Astrocyte of the spinal cord (primary cell): ENCODE data around the gene TMEM245.

ENCODE experiments used
- DNase-seq: peaks from one replicate; pipeline ENCODE4 v3.0.0; 2011; ENCODE audit warnings: low read depth, low spot score
- H3K4me3 ChIP-seq: 2 replicates; pipeline ENCODE4 v1.5.1; 2011; ENCODE audit warnings: low read depth, mild to moderate bottlenecking, low read length, moderate library complexity
- in situ Hi-C: cut with HindIII; loops from 2 replicates; pipeline ENCODE4 v1.10.0; 2017; ENCODE audit warnings: low sequenced_read_pairs
- TF ChIP-seq, protein P1 (sequence below): IDR thresholded peaks from 2 replicates; pipeline ENCODE4 v1.5.1; 2012; ENCODE audit warnings: low read depth, mild to moderate bottlenecking, low read length, inconsistent platforms

Gene TMEM245

DNA sequence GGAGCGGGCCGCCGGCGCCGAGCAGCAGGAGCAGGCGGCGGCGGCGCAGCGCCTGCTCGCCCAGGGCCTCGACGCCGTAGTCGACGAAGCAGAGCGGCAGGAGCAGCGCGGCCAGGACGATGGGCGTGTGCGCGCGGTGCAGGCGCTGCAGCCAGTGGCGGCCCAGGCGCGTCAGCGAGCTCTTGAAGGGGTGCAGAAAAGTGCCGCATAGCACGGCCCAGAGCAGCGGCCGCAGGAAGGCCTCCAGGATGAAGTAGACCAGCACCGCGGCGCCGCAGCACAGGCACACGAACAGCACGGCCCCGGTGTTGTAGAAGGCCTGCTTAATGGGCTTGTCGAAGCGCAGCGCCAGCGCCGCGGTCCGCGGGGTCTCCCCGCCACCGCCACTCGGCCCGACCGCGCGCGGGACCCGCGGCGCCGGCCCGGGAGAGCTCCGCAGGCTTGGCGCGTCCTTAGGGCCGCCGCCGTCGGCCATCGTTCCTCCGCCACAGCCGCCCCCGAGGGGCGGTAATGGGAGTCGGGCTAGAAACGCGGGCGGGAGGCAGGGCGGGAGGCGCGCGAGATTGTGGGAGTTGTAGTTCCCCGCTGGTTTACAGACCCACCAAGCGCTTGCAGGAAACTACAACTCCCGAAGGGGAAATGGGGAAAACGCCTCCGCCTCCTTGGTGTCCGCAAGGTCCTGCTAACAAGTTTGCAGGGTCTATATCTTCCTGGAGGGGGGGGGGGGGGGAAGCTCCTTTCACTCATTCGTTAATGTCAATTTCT lies at the start of gene TMEM245:
Gene TMEM245, minus strand, starts transcription at position 509 of the 765 bp plus-strand sequence. Its CDS starts 34 bp downstream, at position 475.
- TF ChIP-seq, protein P1, sequence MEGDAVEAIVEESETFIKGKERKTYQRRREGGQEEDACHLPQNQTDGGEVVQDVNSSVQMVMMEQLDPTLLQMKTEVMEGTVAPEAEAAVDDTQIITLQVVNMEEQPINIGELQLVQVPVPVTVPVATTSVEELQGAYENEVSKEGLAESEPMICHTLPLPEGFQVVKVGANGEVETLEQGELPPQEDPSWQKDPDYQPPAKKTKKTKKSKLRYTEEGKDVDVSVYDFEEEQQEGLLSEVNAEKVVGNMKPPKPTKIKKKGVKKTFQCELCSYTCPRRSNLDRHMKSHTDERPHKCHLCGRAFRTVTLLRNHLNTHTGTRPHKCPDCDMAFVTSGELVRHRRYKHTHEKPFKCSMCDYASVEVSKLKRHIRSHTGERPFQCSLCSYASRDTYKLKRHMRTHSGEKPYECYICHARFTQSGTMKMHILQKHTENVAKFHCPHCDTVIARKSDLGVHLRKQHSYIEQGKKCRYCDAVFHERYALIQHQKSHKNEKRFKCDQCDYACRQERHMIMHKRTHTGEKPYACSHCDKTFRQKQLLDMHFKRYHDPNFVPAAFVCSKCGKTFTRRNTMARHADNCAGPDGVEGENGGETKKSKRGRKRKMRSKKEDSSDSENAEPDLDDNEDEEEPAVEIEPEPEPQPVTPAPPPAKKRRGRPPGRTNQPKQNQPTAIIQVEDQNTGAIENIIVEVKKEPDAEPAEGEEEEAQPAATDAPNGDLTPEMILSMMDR, result no peak
- peak within 1 kb of the TSS; percentile 81 for H3K4me3 ChIP-seq
- peak; percentile 99 for DNase-seq
- in situ Hi-C loops, result no loop called here

DNA sequence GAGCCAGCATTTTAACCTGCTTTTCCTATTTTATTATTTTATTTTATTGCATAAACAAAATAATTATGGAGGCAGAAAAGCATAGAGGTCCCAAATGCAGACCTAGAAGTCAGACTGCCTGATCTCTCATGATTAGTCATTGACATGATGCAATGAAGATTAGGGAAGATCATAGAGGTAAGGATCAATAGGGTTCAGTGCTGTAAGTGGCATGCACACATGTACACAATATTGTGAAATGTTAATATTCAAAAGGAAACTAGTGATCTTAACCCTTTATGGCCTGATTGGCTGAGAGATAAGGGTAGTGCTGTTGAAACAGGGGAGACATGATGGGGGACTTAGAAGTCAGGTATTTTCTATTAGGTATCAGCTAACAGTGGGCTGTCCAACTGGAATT lies 48.4 kb upstream of the TMEM245 start:
- in situ Hi-C loops, result no loop called here
- DNase-seq, result no peak
- TF ChIP-seq, protein P1, result no peak
- no peak overlapping the region for H3K4me3 ChIP-seq

- in situ Hi-C loops, result no loop called here
- no peak for DNase-seq
- TF ChIP-seq, protein P1, result no peak
Observed at GRCh38 chr9:109167716-109168115, 48.0 kb upstream of the TMEM245 start.

DNA sequence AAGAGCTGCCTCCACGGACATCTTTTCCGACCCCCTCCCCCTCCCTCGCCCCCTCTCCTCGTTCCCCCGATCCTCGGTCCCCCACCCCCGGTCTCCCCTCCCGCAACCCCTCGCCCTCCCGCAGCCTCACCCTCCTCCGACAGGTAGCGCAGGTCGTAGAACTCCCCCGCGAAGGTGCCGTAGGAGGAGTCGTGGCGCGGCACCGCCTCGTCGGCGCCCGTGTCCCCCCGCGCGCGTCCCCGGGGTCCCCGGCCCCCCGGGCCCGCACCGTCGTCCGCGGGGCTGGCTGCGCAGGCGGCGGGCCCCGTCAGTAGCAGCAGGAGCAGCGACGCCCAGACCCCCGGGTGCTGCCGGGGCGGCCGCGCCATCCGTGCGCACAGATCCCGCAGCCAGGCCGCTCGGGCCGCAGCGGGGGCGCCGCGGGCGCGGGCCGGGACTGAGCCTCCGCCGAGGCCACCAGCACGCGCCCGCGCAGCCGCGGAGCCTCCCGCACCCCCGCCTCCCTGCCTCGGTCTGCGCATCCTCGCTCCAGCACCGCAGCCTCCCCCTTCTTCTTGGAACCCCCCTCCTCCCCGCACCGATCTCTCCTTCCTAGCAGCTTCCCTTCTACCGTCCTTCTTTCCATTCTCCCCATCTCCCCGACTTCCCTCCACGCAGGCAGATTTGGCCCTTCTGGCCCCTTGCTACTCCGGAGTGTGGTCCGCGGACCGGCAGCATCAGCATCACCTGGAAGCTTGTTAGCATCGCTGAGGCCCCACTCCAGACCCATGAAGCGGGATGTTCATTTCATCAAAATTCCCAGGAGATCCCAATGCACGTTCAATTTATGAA lies 47.2 kb upstream of the TMEM245 start, which contains the start of gene FRRS1L:
Gene FRRS1L, minus strand, starts transcription at position 479 of the 831 bp plus-strand sequence. Its CDS starts 111 bp downstream, at position 368.
- TF ChIP-seq, protein P1, result no peak
- peak within 1 kb of the TSS; percentile 21 for H3K4me3 ChIP-seq
- in situ Hi-C loops, result no loop called here
- DNase-seq, result no peak

More at GRCh38 chr9:109167716-109168115, 48.0 kb upstream of the TMEM245 start:
- no peak overlapping the region for H3K4me3 ChIP-seq

DNA sequence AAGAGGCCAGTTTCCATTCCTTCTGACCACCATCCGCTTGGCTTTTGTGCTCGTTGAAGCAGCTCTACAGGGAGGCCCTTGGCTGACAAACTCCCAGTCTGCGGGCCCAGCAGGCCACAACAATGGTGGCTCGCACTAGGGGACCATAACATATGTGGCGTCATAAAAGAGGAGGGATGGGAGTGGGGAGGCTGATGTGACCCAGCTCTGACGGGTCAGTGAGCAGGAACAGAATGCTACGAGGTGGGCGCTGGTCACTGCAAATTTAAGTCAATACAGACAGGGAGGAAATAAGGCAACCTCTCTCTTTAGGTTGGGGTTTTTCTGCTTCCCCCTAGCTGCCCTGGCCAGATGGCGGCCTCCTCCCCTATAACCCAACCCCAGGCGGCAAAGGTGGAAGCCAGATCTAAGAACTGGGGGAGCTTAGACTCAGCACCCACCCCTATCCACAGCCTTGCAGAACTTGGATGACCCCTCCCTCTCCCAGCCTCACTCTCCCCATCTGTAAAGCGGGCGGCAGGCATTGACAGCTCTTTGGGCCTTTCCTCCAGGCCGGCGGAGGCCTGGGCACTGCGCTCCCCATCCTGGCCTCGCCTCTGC lies 46.5 kb upstream of the TMEM245 start:
- no peak for DNase-seq
- H3K4me3 ChIP-seq, result no peak overlapping the region
- in situ Hi-C loops, result no loop called here
- TF ChIP-seq, protein P1, result no peak

DNA sequence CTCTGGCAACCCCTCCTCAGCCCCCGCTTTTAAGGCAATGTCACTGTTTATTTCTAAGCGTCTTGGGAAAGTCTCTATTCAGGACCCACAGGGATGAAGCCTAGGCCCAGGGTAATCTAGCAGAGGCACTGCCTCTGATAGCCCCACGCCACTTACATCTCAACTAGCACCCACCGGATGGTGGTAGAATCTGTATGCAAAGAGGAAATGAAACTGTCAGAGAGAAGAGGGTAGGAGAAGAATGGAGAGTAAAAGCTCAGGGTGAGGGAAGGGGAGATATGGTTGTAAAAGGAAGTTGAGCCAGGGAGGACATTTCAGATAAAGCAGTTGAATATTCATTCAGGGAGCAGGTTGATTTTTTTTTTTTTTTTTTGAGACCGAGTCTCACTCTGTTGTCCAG lies 44.3 kb upstream of the TMEM245 start:
- no peak for DNase-seq
- H3K4me3 ChIP-seq, result no peak overlapping the region
- in situ Hi-C loops, result no loop called here
- TF ChIP-seq, protein P1, result no peak
